Stomach (tissue), 4 donors: ENCODE data around the gene ESPNL.

Source experiments
- CTCF ChIP-seq, 7 experiments: fragments of 450-650 bp in 4 of 7; fragments of 200-600 bp in 3 of 7; sonication (generic) in 3 of 7; IDR thresholded peaks; one replicate each; pipeline ENCODE4 v1.5.1; 2016 to 2019; ENCODE audit warnings: antibody characterized with exemption in 7 of 7, control low read depth in 2 of 7, mild to moderate bottlenecking in 1 of 7
- POLR2A ChIP-seq, 4 donors: fragments of 450-650 bp; IDR thresholded peaks; one replicate each; pipeline ENCODE4 v1.6.1; 2016; ENCODE audit warnings: antibody characterized with exemption in 4 of 4, control low read depth in 2 of 4, mild to moderate bottlenecking in 1 of 4, moderate library complexity in 1 of 4

- TF ChIP-seq CTCF (IDR thresholded peaks at IDR 0.05) = no peak
- no peak for TF ChIP-seq POLR2A (IDR thresholded peaks at IDR 0.05)
These were observed 16.4 kb downstream of the ESPNL start for GRCh38 chr2:238116298-238117198.
